Neuronal stem cell (in vitro differentiated cells): ENCODE data around the gene CHN2.

ENCODE experiments used
- DNase-seq: peaks from one replicate; pipeline ENCODE4 v3.0.0-alpha.2; 2013; ENCODE audit warnings: low spot score
- H2AFZ ChIP-seq: one replicate; pipeline ENCODE4 v1.6.1; 2013; ENCODE audit warnings: mild to moderate bottlenecking, low read length, inconsistent platforms
- H2AK5ac ChIP-seq: 2 replicates; pipeline ENCODE4 v1.6.1; 2013; ENCODE audit warnings: low read depth, mild to moderate bottlenecking, inconsistent platforms, low read length, moderate library complexity, mixed read lengths
- H2BK120ac ChIP-seq: 2 replicates; pipeline ENCODE4 v1.6.1; 2013; ENCODE audit warnings: low read depth, mild to moderate bottlenecking, inconsistent platforms, low read length, moderate library complexity, mixed read lengths
- H2BK12ac ChIP-seq: one replicate; pipeline ENCODE4 v1.6.1; 2013; ENCODE audit warnings: low read length, inconsistent platforms
- H2BK15ac ChIP-seq: 2 replicates; pipeline ENCODE4 v1.6.1; 2013; ENCODE audit warnings: mild to moderate bottlenecking, low read length, inconsistent platforms, mixed read lengths
- H2BK5ac ChIP-seq: one replicate; pipeline ENCODE4 v1.6.1; 2013; ENCODE audit warnings: inconsistent platforms, mild to moderate bottlenecking, low read length, moderate library complexity
- H3K14ac ChIP-seq: one replicate; pipeline ENCODE4 v1.6.1; 2013; ENCODE audit warnings: low read length, inconsistent platforms
- H3K18ac ChIP-seq: 2 replicates; pipeline ENCODE4 v1.6.1; 2013; ENCODE audit warnings: low read length, inconsistent platforms
- H3K23ac ChIP-seq: 2 replicates; pipeline ENCODE4 v1.6.1; 2013; ENCODE audit warnings: low read depth, mild to moderate bottlenecking, mixed read lengths, low read length, inconsistent platforms; ENCODE audit not compliant: poor library complexity
- H3K27ac ChIP-seq: replicated peaks from 3 replicates; pipeline ENCODE4 v1.5.1; 2013; ENCODE audit warnings: low read length, inconsistent platforms
- H3K27me3 ChIP-seq, 3 experiments: 2 replicates each; pipeline ENCODE4 v1.6.1; 2013; ENCODE audit warnings: low read length in 3 of 3, mild to moderate bottlenecking in 2 of 3, inconsistent platforms in 1 of 3, low read depth in 1 of 3, mixed read lengths in 1 of 3, moderate library complexity in 1 of 3; ENCODE audit not compliant: control insufficient read depth in 3 of 3, insufficient read depth in 3 of 3
- H3K36me3 ChIP-seq, 2 donors: replicated peaks in 1 of 2; 2 replicates each; pipeline ENCODE4 v1.6.1; 2013; ENCODE audit warnings: low read length in 2 of 2; ENCODE audit not compliant: control insufficient read depth in 2 of 2, insufficient read depth in 2 of 2
- H3K4ac ChIP-seq: 2 replicates; pipeline ENCODE4 v1.6.1; 2013; ENCODE audit warnings: inconsistent platforms, mild to moderate bottlenecking, low read length, moderate library complexity
- H3K4me1 ChIP-seq, 2 donors: 1 replicate in 1 of 2; 2 replicates in 1 of 2; pipeline ENCODE4 v1.6.1; 2013; ENCODE audit warnings: low read length in 2 of 2, low read depth in 1 of 2; ENCODE audit not compliant: control insufficient read depth in 2 of 2, insufficient read depth in 1 of 2
- H3K4me2 ChIP-seq: one replicate; pipeline ENCODE4 v1.6.1; 2013; ENCODE audit warnings: mild to moderate bottlenecking, low read length, inconsistent platforms; ENCODE audit not compliant: insufficient read depth, poor library complexity, severe bottlenecking
- H3K4me3 ChIP-seq, 2 donors: 2 replicates each; pipeline ENCODE4 v1.5.1; 2013; ENCODE audit warnings: low read length in 2 of 2, mild to moderate bottlenecking in 2 of 2, inconsistent platforms in 1 of 2, moderate library complexity in 1 of 2
- H3K79me1 ChIP-seq: one replicate; pipeline ENCODE4 v1.6.1; 2013; ENCODE audit warnings: low read depth, mild to moderate bottlenecking, inconsistent platforms, low read length, moderate library complexity
- H3K9ac ChIP-seq: one replicate; pipeline ENCODE4 v1.6.1; 2013; ENCODE audit warnings: mild to moderate bottlenecking, low read depth, low read length, inconsistent platforms; ENCODE audit not compliant: poor library complexity
- H3K9me3 ChIP-seq, 2 donors: replicated peaks in 1 of 2; 2 replicates each; pipeline versions ENCODE3 to v1.6.1; 2013; ENCODE audit warnings: low read length in 2 of 2, mild to moderate bottlenecking in 2 of 2, inconsistent platforms in 1 of 2, low read depth in 1 of 2, mixed read lengths in 1 of 2, moderate library complexity in 1 of 2; ENCODE audit not compliant: control insufficient read depth in 2 of 2, insufficient read depth in 1 of 2
- H4K8ac ChIP-seq: one replicate; pipeline ENCODE4 v1.6.1; 2013; ENCODE audit warnings: low read depth, mild to moderate bottlenecking, inconsistent platforms, low read length, moderate library complexity
- H4K91ac ChIP-seq: one replicate; pipeline ENCODE4 v1.6.1; 2013; ENCODE audit warnings: low read length, low read depth, mild to moderate bottlenecking, inconsistent platforms; ENCODE audit not compliant: poor library complexity
- WGBS, 2 donors: extraction: QIAGEN DNeasy Blood & Tissue Kit; methylation state at CpG; one replicate each; pipeline ENCODE4 v1.1.7; 2013; ENCODE audit warnings: missing lambda C conversion rate in 2 of 2, mixed read lengths in 1 of 2; ENCODE audit not compliant: insufficient read length in 2 of 2, insufficient replicate concordance in 1 of 2; ENCODE audit errors: extremely low coverage in 2 of 2; 5-methylcytosine and 5-hydroxymethylcytosine counted together

The CHN2 gene

GRCh38 chr7:29499932-29500331 is 305.4 kb downstream of the CHN2 start:
- no peak overlapping the region for H3K4me3 ChIP-seq
- H3K23ac ChIP-seq = no peak overlapping the region
- no peak overlapping the region for H2AK5ac ChIP-seq
- H2BK12ac ChIP-seq = no peak overlapping the region
- H3K4ac ChIP-seq = no peak overlapping the region
- no peak overlapping the region for H4K8ac ChIP-seq
- H3K4me1 ChIP-seq = peaks cover 0 to 4% of the 10 kb centered on the region in 2 donors
- no peak overlapping the region for H3K14ac ChIP-seq
- no peaks in the 10 kb centered on the region for H3K27me3 ChIP-seq
- H2BK5ac ChIP-seq = no peak overlapping the region
- no peaks in the 10 kb centered on the region for H3K36me3 ChIP-seq
- no peak overlapping the region for H2BK120ac ChIP-seq
- H3K79me1 ChIP-seq = no peaks in the 10 kb centered on the region
- H4K91ac ChIP-seq = no peak overlapping the region
- H2AFZ ChIP-seq = no peak overlapping the region
- no CpG with 5 or more reads among the region's 3 CpGs for WGBS, 2 donors
- H3K9ac ChIP-seq = no peak overlapping the region
- H2BK15ac ChIP-seq = no peak overlapping the region
- no peak overlapping the region for H3K4me2 ChIP-seq
- H3K9me3 ChIP-seq = no peaks in the 10 kb centered on the region
- no peak for DNase-seq
- no peak overlapping the region for H3K27ac ChIP-seq
- H3K18ac ChIP-seq = no peak overlapping the region

- H2AK5ac ChIP-seq = no peak overlapping the region
- WGBS, 2 donors = no CpG with 5 or more reads among the region's 3 CpGs
- H3K36me3 ChIP-seq = no peaks in the 10 kb centered on the region
- no peak overlapping the region for H3K18ac ChIP-seq
- no peak overlapping the region for H2AFZ ChIP-seq
- no peak overlapping the region for H2BK5ac ChIP-seq
- H3K9me3 ChIP-seq = no peaks in the 10 kb centered on the region
- no peak overlapping the region for H3K14ac ChIP-seq
- H3K9ac ChIP-seq = no peak overlapping the region
- no peak overlapping the region for H4K91ac ChIP-seq
- H4K8ac ChIP-seq = no peak overlapping the region
- H3K4me2 ChIP-seq = no peak overlapping the region
- H3K27ac ChIP-seq = no peak overlapping the region
- H2BK12ac ChIP-seq = no peak overlapping the region
- H3K4me1 ChIP-seq = peaks cover 0 to 2% of the 10 kb centered on the region in 2 donors
- no peak overlapping the region for H3K23ac ChIP-seq
- H3K27me3 ChIP-seq = no peaks in the 10 kb centered on the region
- H3K4ac ChIP-seq = no peak overlapping the region
- no peaks in the 10 kb centered on the region for H3K79me1 ChIP-seq
- no peak overlapping the region for H2BK15ac ChIP-seq
- DNase-seq = no peak
- no peak overlapping the region for H2BK120ac ChIP-seq
- H3K4me3 ChIP-seq = no peak overlapping the region
Observed at GRCh38 chr7:29500719-29501118, 306.1 kb downstream of the CHN2 start.

- Histone ChIP-seq H2BK5ac (no peak overlapping the region), H4K8ac (no peak overlapping the region), H3K4me3 (no peak overlapping the region), H3K27me3 (no peaks in the 10 kb centered on the region), H3K23ac (no peak overlapping the region), H3K18ac (no peak overlapping the region), H3K79me1 (no peaks in the 10 kb centered on the region), H4K91ac (no peak overlapping the region), H2BK12ac (no peak overlapping the region), H2BK120ac (no peak overlapping the region), H3K4ac (no peak overlapping the region), H3K9me3 (no peaks in the 10 kb centered on the region), H2AFZ (peak overlapping the region; percentile 19), H2AK5ac (no peak overlapping the region), H3K36me3 (no peaks in the 10 kb centered on the region), H3K14ac (no peak overlapping the region), H3K27ac (no peak overlapping the region), H3K4me1 (peaks cover 0 to 1% of the 10 kb centered on the region in 2 donors), H2BK15ac (no peak overlapping the region), H3K4me2 (no peak overlapping the region), H3K9ac (no peak overlapping the region)
- WGBS, 2 donors = no CpG with 5 or more reads among the region's 2 CpGs
- no peak for DNase-seq
Observed at GRCh38 chr7:29502133-29502532, 307.6 kb downstream of the CHN2 start.

GRCh38 chr7:29505931-29506330 is 311.4 kb downstream of the CHN2 start:
- Histone ChIP-seq H4K8ac (no peak overlapping the region), H3K4ac (no peak overlapping the region), H4K91ac (no peak overlapping the region), H3K27me3 (no peaks in the 10 kb centered on the region), H3K18ac (no peak overlapping the region), H2BK5ac (no peak overlapping the region), H3K4me1 (peaks cover 0 to 1% of the 10 kb centered on the region in 2 donors), H3K23ac (no peak overlapping the region), H3K14ac (no peak overlapping the region), H3K36me3 (no peaks in the 10 kb centered on the region), H2AK5ac (no peak overlapping the region), H3K4me2 (no peak overlapping the region), H3K79me1 (no peaks in the 10 kb centered on the region), H3K4me3 (no peak overlapping the region), H2BK12ac (no peak overlapping the region), H3K27ac (no peak overlapping the region), H2BK120ac (no peak overlapping the region), H2BK15ac (no peak overlapping the region), H3K9me3 (no peaks in the 10 kb centered on the region), H3K9ac (no peak overlapping the region), H2AFZ (no peak overlapping the region)
- DNase-seq = no peak
- no CpG with 5 or more reads among the region's 4 CpGs for WGBS, 2 donors
